ENCODE data around the gene REXO4. TPM values are rescaled to one million over a fixed set of nuclear protein-coding genes. Genes with fewer than 3 reads are reported as not detected.

REXO4 gene
- total and polyA plus RNA-seq, 2 of the 13 experiments (the other 11 are each of a cell fraction or from before 2014, with no cell fraction given) = 18.5 to 30.4 TPM

DNA sequence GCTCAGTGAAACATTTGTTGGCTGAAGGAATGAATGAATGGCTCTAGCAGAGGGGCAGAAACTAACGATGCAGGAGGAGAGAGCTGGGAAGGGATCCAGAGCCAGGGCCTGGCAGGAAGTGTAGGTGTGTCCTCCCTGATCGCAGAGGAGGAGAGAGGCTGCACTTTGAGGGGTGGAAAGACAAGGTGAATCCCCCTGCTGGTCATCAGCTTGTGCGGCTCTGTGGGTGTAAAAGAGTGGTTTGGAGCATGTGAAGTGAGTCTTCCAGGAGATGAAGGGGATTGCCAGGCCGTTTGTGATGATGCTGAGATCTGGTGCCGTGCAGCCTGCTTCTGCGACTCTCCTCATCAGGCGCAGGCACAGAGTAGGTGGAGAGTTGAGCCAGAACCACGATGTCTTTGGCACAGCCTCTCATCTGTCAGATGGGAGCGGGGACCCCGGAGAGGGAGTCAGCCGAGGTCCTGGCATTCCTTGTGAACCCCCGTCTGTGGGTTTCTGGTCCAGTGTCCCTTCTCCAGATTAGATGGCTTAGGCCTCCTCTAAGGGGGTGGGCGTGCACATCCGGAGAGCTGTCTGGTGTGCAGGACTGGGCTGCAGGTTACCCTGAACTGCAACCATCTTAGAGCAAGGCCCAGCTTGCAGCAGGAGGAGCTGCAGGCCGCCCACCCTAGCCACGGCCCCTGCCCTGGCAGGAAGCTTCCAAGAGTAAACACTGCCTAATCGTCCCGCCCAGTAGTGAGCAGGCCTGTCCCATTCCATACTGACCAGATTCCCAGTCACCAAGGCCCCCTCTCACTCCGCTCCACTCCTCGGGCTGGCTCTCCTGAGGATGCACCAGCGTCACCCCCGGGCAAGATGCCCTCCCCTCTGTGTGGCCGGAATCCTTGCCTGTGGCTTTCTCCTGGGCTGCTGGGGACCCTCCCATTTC lies 4.1 kb upstream of the REXO4 start, which contains the start of gene ADAMTS13 (continued):
- TF ChIP-seq TIGD3 (CRISPR knock-in tag; IDR thresholded peaks at IDR 0.05; ENCODE audit: borderline replicate concordance) (no peak), ZNF160 (CRISPR knock-in tag; IDR thresholded peaks at IDR 0.05) (no peak), NAIF1 (CRISPR knock-in tag; IDR thresholded peaks at IDR 0.05; ENCODE audit: borderline replicate concordance) (no peak), GABPA (IDR thresholded peaks at IDR 0.05; ENCODE audit: low read depth, low read length) (no peak), GABPA (CRISPR knock-in tag; IDR thresholded peaks at IDR 0.05; ENCODE audit: low read depth) (peak; percentile 55), ETV5 (CRISPR knock-in tag; IDR thresholded peaks at IDR 0.05; ENCODE audit: borderline replicate concordance) (peak; percentile 50), ZNF549 (CRISPR knock-in tag; IDR thresholded peaks at IDR 0.05) (no peak), TP53 (CRISPR knock-in tag; conservative IDR thresholded peaks at IDR 0.05) (no peak), RBFOX2 (IDR thresholded peaks at IDR 0.05; ENCODE audit: low read depth, low read length) (no peak), SRSF1 (optimal IDR thresholded peaks at IDR 0.05; ENCODE audit: low read depth, low read length) (no peak), ZNF569 (CRISPR knock-in tag; IDR thresholded peaks at IDR 0.05; ENCODE audit: borderline replicate concordance) (no peak), TGIF2 (CRISPR knock-in tag; IDR thresholded peaks at IDR 0.05) (no peak), ZKSCAN5 (CRISPR knock-in tag; IDR thresholded peaks at IDR 0.05) (no peak), ZKSCAN1 (IDR thresholded peaks at IDR 0.05; ENCODE audit: low read length) (no peak), ZNF7 (CRISPR knock-in tag; IDR thresholded peaks at IDR 0.05) (no peak), CREBL2 (CRISPR knock-in tag; IDR thresholded peaks at IDR 0.05; ENCODE audit: borderline replicate concordance) (no peak), ZNF296 (CRISPR knock-in tag; conservative IDR thresholded peaks at IDR 0.05) (no peak), PAWR (CRISPR knock-in tag; IDR thresholded peaks at IDR 0.05; ENCODE audit: borderline replicate concordance) (no peak), MTA1 (CRISPR knock-in tag; IDR thresholded peaks at IDR 0.05; ENCODE audit: borderline replicate concordance) (0 out of 2 replicates have a peak, but pooled peaks have one; percentile 44), RBM22 (optimal IDR thresholded peaks at IDR 0.05; ENCODE audit: low read length) (no peak), ZNF431 (CRISPR knock-in tag; IDR thresholded peaks at IDR 0.05; ENCODE audit: borderline replicate concordance, low read depth) (no peak), ZNF224 (CRISPR knock-in tag; IDR thresholded peaks at IDR 0.05) (0 out of 2 replicates have a peak, but pooled peaks have one; percentile 50), ZNF570 (CRISPR knock-in tag; IDR thresholded peaks at IDR 0.05; ENCODE audit: borderline replicate concordance) (0 out of 2 replicates have a peak, but pooled peaks have one; percentile 31), RCOR2 (CRISPR knock-in tag; IDR thresholded peaks at IDR 0.05) (no peak), SMC3 (IDR thresholded peaks at IDR 0.05; ENCODE audit: low read length) (peak; percentile 27; the same call in 1 of the 2 replicates), TEAD2 (CRISPR knock-in tag; IDR thresholded peaks at IDR 0.05) (no peak), SAFB2 (CRISPR knock-in tag; IDR thresholded peaks at IDR 0.05; ENCODE audit: borderline replicate concordance, low read depth) (no peak)
- TF ChIP-seq, protein P1, sequence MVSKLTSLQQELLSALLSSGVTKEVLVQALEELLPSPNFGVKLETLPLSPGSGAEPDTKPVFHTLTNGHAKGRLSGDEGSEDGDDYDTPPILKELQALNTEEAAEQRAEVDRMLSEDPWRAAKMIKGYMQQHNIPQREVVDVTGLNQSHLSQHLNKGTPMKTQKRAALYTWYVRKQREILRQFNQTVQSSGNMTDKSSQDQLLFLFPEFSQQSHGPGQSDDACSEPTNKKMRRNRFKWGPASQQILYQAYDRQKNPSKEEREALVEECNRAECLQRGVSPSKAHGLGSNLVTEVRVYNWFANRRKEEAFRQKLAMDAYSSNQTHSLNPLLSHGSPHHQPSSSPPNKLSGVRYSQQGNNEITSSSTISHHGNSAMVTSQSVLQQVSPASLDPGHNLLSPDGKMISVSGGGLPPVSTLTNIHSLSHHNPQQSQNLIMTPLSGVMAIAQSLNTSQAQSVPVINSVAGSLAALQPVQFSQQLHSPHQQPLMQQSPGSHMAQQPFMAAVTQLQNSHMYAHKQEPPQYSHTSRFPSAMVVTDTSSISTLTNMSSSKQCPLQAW (CRISPR knock-in tag; IDR thresholded peaks at IDR 0.05) = peak; percentile 44; the same call in 1 of the 2 replicates
